NCI-H1092 treated with DMSO at 0.1 percent for 48 hours (cell line): Measurements from ENCODE around the gene CPA5.
"Not testable (repeated sequence)": the region's sequence is repeated elsewhere in the genome, so short reads cannot be mapped to it uniquely, and the experiment has no call there.

Experiments used
- DNase-seq: peaks from one replicate; lab custom pipeline; 2025; lab: John Stamatoyannopoulos, UW

Gene CPA5

GRCh38 chr7:130358471-130358870 is 13.9 kb downstream of the CPA5 start:
- DNase-seq: no peak

- DNase-seq: no peak
These were observed 14.8 kb downstream of the CPA5 start for GRCh38 chr7:130359276-130359857.

GRCh38 chr7:130360518-130360917 is 15.9 kb downstream of the CPA5 start:
- DNase-seq: no peak

- no peak for DNase-seq
These were observed 17.1 kb downstream of the CPA5 start for GRCh38 chr7:130361681-130362080.

- DNase-seq: no peak
These were observed 17.7 kb downstream of the CPA5 start for GRCh38 chr7:130362251-130362816.

- DNase-seq: no peak
These were observed 18.6 kb downstream of the CPA5 start for GRCh38 chr7:130363026-130363847.

GRCh38 chr7:130364451-130364850 is 19.8 kb downstream of the CPA5 start:
- DNase-seq: peak; percentile 46

GRCh38 chr7:130365088-130365487 is 20.5 kb downstream of the CPA5 start:
- no peak for DNase-seq

- DNase-seq: peak; percentile 100
These were observed 21.2 kb downstream of the CPA5 start for GRCh38 chr7:130365511-130366441.

GRCh38 chr7:130366564-130366963 is 21.9 kb downstream of the CPA5 start:
- no peak for DNase-seq

GRCh38 chr7:130367088-130367755 is 22.6 kb downstream of the CPA5 start:
- DNase-seq: no peak

GRCh38 chr7:130367836-130368746 is 23.5 kb downstream of the CPA5 start:
- no peak for DNase-seq

GRCh38 chr7:130369110-130369711 is 24.6 kb downstream of the CPA5 start:
- no peak for DNase-seq

GRCh38 chr7:130369831-130370550 is 25.4 kb downstream of the CPA5 start:
- DNase-seq: no peak

- no peak for DNase-seq
These were observed 26.4 kb downstream of the CPA5 start for GRCh38 chr7:130371046-130371445.

- DNase-seq: no peak
These were observed 28.0 kb downstream of the CPA5 start for GRCh38 chr7:130372402-130373165.

GRCh38 chr7:130374507-130374906 is 29.9 kb downstream of the CPA5 start:
- DNase-seq: no peak

GRCh38 chr7:130376461-130376860 is 31.8 kb downstream of the CPA5 start:
- not testable (repeated sequence) for DNase-seq

- no peak for DNase-seq
These were observed 32.6 kb downstream of the CPA5 start for GRCh38 chr7:130377178-130377577.
